NT2/D1 (cell line): ENCODE results near the gene HSPA4.

Source experiments
- SUZ12 ChIP-seq: IDR thresholded peaks from 2 replicates; pipeline ENCODE4 v1.6.1; 2011; ENCODE audit not compliant: insufficient read length, insufficient read depth; ENCODE audit errors: extremely low read depth
- YY1 ChIP-seq: IDR thresholded peaks from 2 replicates; pipeline ENCODE4 v1.6.1; 2011; ENCODE audit not compliant: insufficient read length, insufficient read depth
- ZNF274 ChIP-seq: IDR thresholded peaks from 2 replicates; pipeline ENCODE4 v1.6.1; 2011; ENCODE audit warnings: mild to moderate bottlenecking, low read depth, low read length

- TF ChIP-seq YY1 (no peak), SUZ12 (no peak), ZNF274 (no peak)
Observed at GRCh38 chr5:133140311-133140710, 88.5 kb downstream of the HSPA4 start.
